Liver (tissue), 9 donors: ENCODE measurements around the gene STK35. TPM values are rescaled to one million over a fixed set of nuclear protein-coding genes. Genes with fewer than 3 reads are reported as not detected.

Experiments used
- DNase-seq: peaks from one replicate; pipeline ENCODE4 v3.0.0-alpha.2; 2017; ENCODE audit warnings: low spot score
- H3K27ac ChIP-seq, 2 donors: one replicate each; pipeline ENCODE4 v1.7.0; 2013; ENCODE audit warnings: inconsistent platforms in 2 of 2, low read length in 2 of 2, control low read depth in 1 of 2, low read depth in 1 of 2, mild to moderate bottlenecking in 1 of 2
- H3K27me3 ChIP-seq, 4 donors: one replicate each; pipeline versions ENCODE4 v1.6.1 to v1.7.0; 2013; ENCODE audit warnings: low read length in 3 of 4, inconsistent platforms in 1 of 4, mild to moderate bottlenecking in 1 of 4, moderate library complexity in 1 of 4; ENCODE audit not compliant: control insufficient read depth in 4 of 4, insufficient read depth in 4 of 4
- H3K36me3 ChIP-seq, 4 donors: one replicate each; pipeline versions ENCODE4 v1.6.1 to v1.7.0; 2013; ENCODE audit warnings: low read length in 3 of 4, mild to moderate bottlenecking in 3 of 4, low read depth in 1 of 4, moderate library complexity in 1 of 4; ENCODE audit not compliant: control insufficient read depth in 4 of 4, insufficient read depth in 3 of 4
- H3K4me1 ChIP-seq, 4 donors: one replicate each; pipeline versions ENCODE4 v1.6.1 to v1.7.0; 2013; ENCODE audit warnings: low read length in 3 of 4, mild to moderate bottlenecking in 3 of 4, moderate library complexity in 1 of 4; ENCODE audit not compliant: control insufficient read depth in 4 of 4, insufficient read depth in 4 of 4
- H3K4me3 ChIP-seq, 3 donors: one replicate each; pipeline versions ENCODE4 v1.6.1 to v1.7.0; 2013; ENCODE audit warnings: low read length in 3 of 3, control low read depth in 1 of 3, low read depth in 1 of 3, mild to moderate bottlenecking in 1 of 3
- H3K9ac ChIP-seq, 2 donors: one replicate each; pipeline ENCODE4 v1.7.0; 2013; ENCODE audit warnings: low read length in 2 of 2, mild to moderate bottlenecking in 2 of 2, moderate library complexity in 2 of 2, control low read depth in 1 of 2, low read depth in 1 of 2
- H3K9me3 ChIP-seq, 4 donors: one replicate each; pipeline versions ENCODE4 v1.6.1 to v1.7.0; 2013; ENCODE audit warnings: low read length in 3 of 4; ENCODE audit not compliant: control insufficient read depth in 4 of 4
- EGR1 ChIP-seq, 2 donors: IDR thresholded peaks; 2 replicates each; pipeline ENCODE4 v1.6.1; 2016 to 2018; ENCODE audit warnings: antibody characterized with exemption in 2 of 2, low read depth in 2 of 2
- FOXA1 ChIP-seq: IDR thresholded peaks from 2 replicates; pipeline ENCODE4 v1.6.1; 2016; ENCODE audit warnings: antibody characterized with exemption
- FOXA2 ChIP-seq: IDR thresholded peaks from 2 replicates; pipeline ENCODE4 v1.6.1; 2016; ENCODE audit warnings: antibody characterized with exemption
- GABPA ChIP-seq, 2 donors: IDR thresholded peaks in 1 of 2; conservative IDR thresholded peaks in 1 of 2; 2 replicates each; pipeline ENCODE4 v1.6.1; 2016; ENCODE audit warnings: antibody characterized with exemption in 2 of 2, mild to moderate bottlenecking in 1 of 2, moderate library complexity in 1 of 2
- HNF4A ChIP-seq, 2 donors: conservative IDR thresholded peaks; 2 replicates each; pipeline ENCODE4 v1.6.1; 2016; ENCODE audit warnings: antibody characterized with exemption in 2 of 2, mild to moderate bottlenecking in 2 of 2
- HNF4G ChIP-seq: IDR thresholded peaks from 2 replicates; pipeline ENCODE4 v1.6.1; 2016; ENCODE audit warnings: antibody characterized with exemption
- JUND ChIP-seq, 2 donors: IDR thresholded peaks; 2 replicates each; pipeline ENCODE4 v1.6.1; 2016; ENCODE audit warnings: antibody characterized with exemption in 2 of 2
- NR2F2 ChIP-seq: IDR thresholded peaks from 2 replicates; pipeline ENCODE4 v1.6.1; 2016; ENCODE audit warnings: antibody characterized with exemption
- RAD21 ChIP-seq, 2 donors: IDR thresholded peaks; 2 replicates each; pipeline ENCODE4 v1.6.1; 2016; ENCODE audit warnings: antibody characterized with exemption in 2 of 2, mild to moderate bottlenecking in 2 of 2
- RXRA ChIP-seq, 2 donors: IDR thresholded peaks; 2 replicates each; pipeline ENCODE4 v1.6.1; 2017 to 2018; ENCODE audit warnings: antibody characterized with exemption in 2 of 2, mild to moderate bottlenecking in 1 of 2
- SP1 ChIP-seq: IDR thresholded peaks from 2 replicates; pipeline ENCODE4 v1.6.1; 2018; ENCODE audit warnings: antibody characterized with exemption, mild to moderate bottlenecking
- TAF1 ChIP-seq: conservative IDR thresholded peaks from 2 replicates; pipeline ENCODE4 v1.6.1; 2016; ENCODE audit warnings: antibody characterized with exemption, mild to moderate bottlenecking
- YY1 ChIP-seq: IDR thresholded peaks from 2 replicates; pipeline ENCODE4 v1.6.1; 2016; ENCODE audit warnings: antibody characterized with exemption, mild to moderate bottlenecking
- WGBS: extraction: QIAGEN DNeasy Blood & Tissue Kit; methylation state at CpG from one replicate; pipeline ENCODE4 v1.1.7; 2013; 5-methylcytosine and 5-hydroxymethylcytosine counted together
- polyA plus RNA-seq, 2 donors: library from polyadenylated mRNA; stranded (reverse) in 1 of 2; unstranded in 1 of 2; fragments of 200-250 nt in 1 of 2; fragments of >200 nt in 1 of 2; fragmentation: Nextera tagmentation in 1 of 2; extraction: Ambion mirVana in 1 of 2; gene quantifications; one replicate each; pipeline versions ENCODE4 v1.2.1 to v1.2.3, GENCODE V29; 2013 to 2015
- total RNA-seq, 2 donors: library from RNA; depleted of rRNA; stranded (reverse); fragments of >200 nt; gene quantifications; one replicate each; pipeline ENCODE4 v1.2.3, GENCODE V29; 2014
- TF ChIP-seq, protein P1 (sequence below): IDR thresholded peaks from 2 replicates; pipeline ENCODE4 v1.6.1; 2016; ENCODE audit warnings: antibody characterized with exemption
- TF ChIP-seq, protein P2 (sequence below): IDR thresholded peaks from 2 replicates; pipeline ENCODE4 v1.6.1; 2016; ENCODE audit warnings: antibody characterized with exemption, mild to moderate bottlenecking
- TF ChIP-seq, protein P3 (sequence below): IDR thresholded peaks from 2 replicates; pipeline ENCODE4 v1.6.1; 2016; ENCODE audit warnings: antibody characterized with exemption
- TF ChIP-seq, protein P4 (sequence below): IDR thresholded peaks from 2 replicates; pipeline ENCODE4 v1.6.1; 2016; ENCODE audit warnings: antibody characterized with exemption
- donor health status: healthy.
- donor health status: healthy.
- donor health status: healthy.
- donor health status: healthy.
- donor health status: healthy.

The STK35 gene
- total and polyA plus RNA-seq, 4 donors: 2.5 to 18.5 (median 9.9) TPM

GRCh38 chr20:2114990-2115681, 13.5 kb downstream of the STK35 start:
- peaks cover 0 to 19% (median 16%) of the 10 kb centered on the region in 4 donors for H3K36me3 ChIP-seq

DNA sequence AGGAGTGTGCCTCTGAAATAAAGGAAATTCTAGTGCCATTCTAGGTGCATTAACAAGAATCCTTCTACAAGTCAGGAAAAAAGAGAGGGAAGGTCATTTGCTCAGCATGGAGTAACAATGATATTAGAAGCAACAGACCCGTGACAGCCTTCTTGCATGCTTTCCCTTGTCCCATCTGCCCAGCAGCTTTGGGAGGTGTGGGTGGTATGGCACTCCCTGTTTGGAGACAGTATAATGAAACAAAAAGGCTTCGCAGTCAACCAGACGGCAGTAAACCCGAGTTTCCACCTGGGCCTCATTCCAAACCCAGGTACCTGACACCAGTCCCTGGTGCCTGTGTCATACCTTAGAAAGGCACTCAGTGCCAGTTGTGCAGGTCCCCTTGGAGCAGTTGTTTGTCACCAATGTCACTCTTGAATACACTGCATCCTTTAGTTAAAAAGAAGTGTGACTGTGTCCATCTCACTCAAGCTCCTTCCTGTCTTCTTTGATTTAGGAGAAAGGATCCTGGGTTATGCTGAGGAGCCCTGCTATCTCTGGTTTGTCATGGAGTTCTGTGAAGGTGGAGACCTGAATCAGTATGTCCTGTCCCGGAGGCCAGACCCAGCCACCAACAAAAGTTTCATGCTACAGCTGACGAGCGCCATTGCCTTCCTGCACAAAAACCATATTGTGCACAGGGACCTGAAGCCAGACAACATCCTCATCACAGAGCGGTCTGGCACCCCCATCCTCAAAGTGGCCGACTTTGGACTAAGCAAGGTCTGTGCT, 14.7 kb downstream of the STK35 start:
- no peak overlapping the region for H3K9ac ChIP-seq
- H3K9me3 ChIP-seq: no peaks in the 10 kb centered on the region
- no peak overlapping the region for H3K27ac ChIP-seq
- peaks cover 0 to 5% (median under 1%) of the 10 kb centered on the region in 4 donors for H3K4me1 ChIP-seq
- TF ChIP-seq NR2F2: no peak
- TF ChIP-seq GABPA (IDR thresholded peaks at IDR 0.05 in 1 of 2, conservative IDR thresholded peaks at IDR 0.05 in 1 of 2): no peak
- no peak for TF ChIP-seq RXRA (IDR thresholded peaks at IDR 0.05)
- TF ChIP-seq, protein P1, sequence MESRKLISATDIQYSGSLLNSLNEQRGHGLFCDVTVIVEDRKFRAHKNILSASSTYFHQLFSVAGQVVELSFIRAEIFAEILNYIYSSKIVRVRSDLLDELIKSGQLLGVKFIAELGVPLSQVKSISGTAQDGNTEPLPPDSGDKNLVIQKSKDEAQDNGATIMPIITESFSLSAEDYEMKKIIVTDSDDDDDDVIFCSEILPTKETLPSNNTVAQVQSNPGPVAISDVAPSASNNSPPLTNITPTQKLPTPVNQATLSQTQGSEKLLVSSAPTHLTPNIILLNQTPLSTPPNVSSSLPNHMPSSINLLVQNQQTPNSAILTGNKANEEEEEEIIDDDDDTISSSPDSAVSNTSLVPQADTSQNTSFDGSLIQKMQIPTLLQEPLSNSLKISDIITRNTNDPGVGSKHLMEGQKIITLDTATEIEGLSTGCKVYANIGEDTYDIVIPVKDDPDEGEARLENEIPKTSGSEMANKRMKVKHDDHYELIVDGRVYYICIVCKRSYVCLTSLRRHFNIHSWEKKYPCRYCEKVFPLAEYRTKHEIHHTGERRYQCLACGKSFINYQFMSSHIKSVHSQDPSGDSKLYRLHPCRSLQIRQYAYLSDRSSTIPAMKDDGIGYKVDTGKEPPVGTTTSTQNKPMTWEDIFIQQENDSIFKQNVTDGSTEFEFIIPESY: no peak
- TF ChIP-seq FOXA2: no peak
- no peak for TF ChIP-seq JUND (IDR thresholded peaks at IDR 0.05)
- TF ChIP-seq EGR1 (IDR thresholded peaks at IDR 0.05; ENCODE audit: low read depth in 2 of 2): no peak
- TF ChIP-seq, protein P2, sequence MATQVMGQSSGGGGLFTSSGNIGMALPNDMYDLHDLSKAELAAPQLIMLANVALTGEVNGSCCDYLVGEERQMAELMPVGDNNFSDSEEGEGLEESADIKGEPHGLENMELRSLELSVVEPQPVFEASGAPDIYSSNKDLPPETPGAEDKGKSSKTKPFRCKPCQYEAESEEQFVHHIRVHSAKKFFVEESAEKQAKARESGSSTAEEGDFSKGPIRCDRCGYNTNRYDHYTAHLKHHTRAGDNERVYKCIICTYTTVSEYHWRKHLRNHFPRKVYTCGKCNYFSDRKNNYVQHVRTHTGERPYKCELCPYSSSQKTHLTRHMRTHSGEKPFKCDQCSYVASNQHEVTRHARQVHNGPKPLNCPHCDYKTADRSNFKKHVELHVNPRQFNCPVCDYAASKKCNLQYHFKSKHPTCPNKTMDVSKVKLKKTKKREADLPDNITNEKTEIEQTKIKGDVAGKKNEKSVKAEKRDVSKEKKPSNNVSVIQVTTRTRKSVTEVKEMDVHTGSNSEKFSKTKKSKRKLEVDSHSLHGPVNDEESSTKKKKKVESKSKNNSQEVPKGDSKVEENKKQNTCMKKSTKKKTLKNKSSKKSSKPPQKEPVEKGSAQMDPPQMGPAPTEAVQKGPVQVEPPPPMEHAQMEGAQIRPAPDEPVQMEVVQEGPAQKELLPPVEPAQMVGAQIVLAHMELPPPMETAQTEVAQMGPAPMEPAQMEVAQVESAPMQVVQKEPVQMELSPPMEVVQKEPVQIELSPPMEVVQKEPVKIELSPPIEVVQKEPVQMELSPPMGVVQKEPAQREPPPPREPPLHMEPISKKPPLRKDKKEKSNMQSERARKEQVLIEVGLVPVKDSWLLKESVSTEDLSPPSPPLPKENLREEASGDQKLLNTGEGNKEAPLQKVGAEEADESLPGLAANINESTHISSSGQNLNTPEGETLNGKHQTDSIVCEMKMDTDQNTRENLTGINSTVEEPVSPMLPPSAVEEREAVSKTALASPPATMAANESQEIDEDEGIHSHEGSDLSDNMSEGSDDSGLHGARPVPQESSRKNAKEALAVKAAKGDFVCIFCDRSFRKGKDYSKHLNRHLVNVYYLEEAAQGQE: no peak
- TF ChIP-seq TAF1: no peak
- TF ChIP-seq, protein P3, sequence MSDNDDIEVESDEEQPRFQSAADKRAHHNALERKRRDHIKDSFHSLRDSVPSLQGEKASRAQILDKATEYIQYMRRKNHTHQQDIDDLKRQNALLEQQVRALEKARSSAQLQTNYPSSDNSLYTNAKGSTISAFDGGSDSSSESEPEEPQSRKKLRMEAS: no peak
- TF ChIP-seq, protein P4, sequence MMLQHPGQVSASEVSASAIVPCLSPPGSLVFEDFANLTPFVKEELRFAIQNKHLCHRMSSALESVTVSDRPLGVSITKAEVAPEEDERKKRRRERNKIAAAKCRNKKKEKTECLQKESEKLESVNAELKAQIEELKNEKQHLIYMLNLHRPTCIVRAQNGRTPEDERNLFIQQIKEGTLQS: no peak
- TF ChIP-seq FOXA1: no peak
- no peak for TF ChIP-seq YY1
- no peak for TF ChIP-seq HNF4A (conservative IDR thresholded peaks at IDR 0.05)
- TF ChIP-seq RAD21 (IDR thresholded peaks at IDR 0.05): no peak
- TF ChIP-seq HNF4G: no peak
- TF ChIP-seq SP1: no peak
- H3K4me3 ChIP-seq: no peak overlapping the region
- 94% methylated on average over 9 of the region's 9 CpGs for WGBS
- peaks cover 0 to 19% (median 16%) of the 10 kb centered on the region in 4 donors for H3K36me3 ChIP-seq
- H3K27me3 ChIP-seq: no peaks in the 10 kb centered on the region
- no peak for DNase-seq

More at GRCh38 chr20:2114990-2115681, 13.5 kb downstream of the STK35 start:
- H3K27ac ChIP-seq: peak overlapping the region; percentile 9 to 39
- no peaks in the 10 kb centered on the region for H3K9me3 ChIP-seq
- H3K4me3 ChIP-seq: no peak overlapping the region
- no peak for DNase-seq
- 68% methylated on average over 2 of the region's 2 CpGs for WGBS
- no peaks in the 10 kb centered on the region for H3K27me3 ChIP-seq
- H3K9ac ChIP-seq: no peak overlapping the region
- peak; percentile 6 to 9 for TF ChIP-seq RXRA (IDR thresholded peaks at IDR 0.05)
- TF ChIP-seq, protein P4: no peak
- TF ChIP-seq NR2F2: peak; percentile 71
- TF ChIP-seq, protein P3: no peak
- TF ChIP-seq EGR1 (IDR thresholded peaks at IDR 0.05; ENCODE audit: low read depth in 2 of 2): no peak
- no peak for TF ChIP-seq FOXA2
- TF ChIP-seq RAD21 (IDR thresholded peaks at IDR 0.05): no peak
- H3K4me1 ChIP-seq: peaks cover 0 to 5% (median under 1%) of the 10 kb centered on the region in 4 donors
